ENCODE results near the gene DOK3.

Gene DOK3

GRCh38 chr5:177511796-177512675 is 2.4 kb upstream of the DOK3 start:
- DNase-seq (ENCODE audit: low read depth in 3 of 3) = no peak

- no peak for DNase-seq (ENCODE audit: low read depth in 3 of 3)
These were observed 1.6 kb upstream of the DOK3 start for GRCh38 chr5:177511181-177511580.

- DNase-seq (ENCODE audit: low read depth in 3 of 3) = no peak
These were observed 984 bp upstream of the DOK3 start for GRCh38 chr5:177510567-177511053.

GRCh38 chr5:177509991-177510566 is 453 bp upstream of the DOK3 start:
- DNase-seq (ENCODE audit: low read depth in 3 of 3) = no peak

GRCh38 chr5:177508837-177509236 is 789 bp downstream of the DOK3 start:
- DNase-seq (ENCODE audit: low read depth in 3 of 3) = no peak

- DNase-seq (ENCODE audit: low read depth in 3 of 3) = no peak
These were observed 1.4 kb downstream of the DOK3 start for GRCh38 chr5:177508221-177508611.

- DNase-seq (ENCODE audit: low read depth in 3 of 3) = no peak
These were observed 1.9 kb downstream of the DOK3 start for GRCh38 chr5:177507596-177508220.

- DNase-seq (ENCODE audit: low read depth in 3 of 3) = no peak
These were observed 2.5 kb downstream of the DOK3 start for GRCh38 chr5:177507165-177507564.

- DNase-seq (ENCODE audit: low read depth in 3 of 3) = no peak
These were observed 4.6 kb downstream of the DOK3 start for GRCh38 chr5:177505075-177505474.

GRCh38 chr5:177504086-177505056 is 5.3 kb downstream of the DOK3 start:
- DNase-seq (ENCODE audit: low read depth in 3 of 3) = no peak

- DNase-seq (ENCODE audit: low read depth in 3 of 3) = no peak
These were observed 6.1 kb downstream of the DOK3 start for GRCh38 chr5:177503351-177504085.

- no peak for DNase-seq (ENCODE audit: low read depth in 3 of 3)
These were observed 6.7 kb downstream of the DOK3 start for GRCh38 chr5:177502886-177503285.

- no peak for DNase-seq (ENCODE audit: low read depth in 3 of 3)
These were observed 7.5 kb downstream of the DOK3 start for GRCh38 chr5:177501874-177502678.

GRCh38 chr5:177500685-177501522 is 8.7 kb downstream of the DOK3 start:
- DNase-seq (ENCODE audit: low read depth in 3 of 3) = peak; percentile 66 to 86 (median 82)

- no peak for DNase-seq (ENCODE audit: low read depth in 3 of 3)
These were observed 9.8 kb downstream of the DOK3 start for GRCh38 chr5:177499842-177500241.

- DNase-seq (ENCODE audit: low read depth in 3 of 3) = no peak
These were observed 11.4 kb downstream of the DOK3 start for GRCh38 chr5:177498013-177498787.

GRCh38 chr5:177497292-177498012 is 12.2 kb downstream of the DOK3 start, which contains the start of gene PDLIM7:
TSS of gene PDLIM7 (minus strand) at chr5:177497604. CDS start at chr5:177496512, 1,092 bp downstream.
- peak; percentile 87 to 97 (median 94) for DNase-seq (ENCODE audit: low read depth in 3 of 3)
